HepG2 (cell line): ENCODE data around the gene TPO. TPM values are rescaled to one million over a fixed set of nuclear protein-coding genes. Genes with fewer than 3 reads are reported as not detected.
"Not testable (repeated sequence)": the region's sequence is repeated elsewhere in the genome, so short reads cannot be mapped to it uniquely, and the experiment has no call there.

Experiments used
- ATAC-seq: fragments of 200-7000 bp; cut with Tn5 transposase; 3 replicates; pipeline ENCODE4 v1.9.1; 2020; ENCODE audit warnings: mild to moderate bottlenecking, moderate library complexity
- BruUV-seq: library from RNA; stranded (reverse); fragments of 400-500 nt; replicated peaks from 2 replicates; lab custom pipeline; 2021; lab: Mats Ljungman, UMichigan
- CTCF ChIA-PET: fragments of 300-600 bp; formaldehyde crosslinking; extraction: SDS; loops from one replicate; lab custom pipeline; 2021; ENCODE audit warnings: low total read pairs, inconsistent platforms, low intra/inter-chr PET ratio; lab: Yijun Ruan, JAX
- POLR2A ChIA-PET: fragments of 350-600 bp; sonication (Branson Sonifier 250); formaldehyde crosslinking; loops from one replicate; lab custom pipeline; 2020; ENCODE audit warnings: antibody characterized with exemption, inconsistent platforms; lab: Yijun Ruan, JAX
- DNase-seq: peaks from one replicate; pipeline ENCODE4 v3.0.0-alpha.2; 2015; ENCODE audit warnings: low spot score
- FAIRE-seq: peaks from 3 replicates; lab custom pipeline; 2011; peaks lifted over from hg19 to GRCh38; lab: Jason Lieb, UNC
- H2AFZ ChIP-seq: one replicate; pipeline ENCODE4 v1.6.1; 2011; ENCODE audit warnings: low read length, inconsistent platforms
- H3K27ac ChIP-seq: fragments of 300-600 bp; 3 replicates; pipeline ENCODE4 v1.8.0; 2011; ENCODE audit warnings: mixed run types, mild to moderate bottlenecking, mixed read lengths, low read length, inconsistent platforms; ENCODE audit not compliant: insufficient read depth; ENCODE audit errors: extremely low read length
- H3K27me3 ChIP-seq, 2 experiments: fragments of 200-600 bp in 1 of 2; 2 replicates in 1 of 2; 3 replicates in 1 of 2; pipeline versions ENCODE4 v1.6.0 to v1.8.0; 2011; ENCODE audit warnings: low read length in 2 of 2, mild to moderate bottlenecking in 2 of 2, moderate library complexity in 2 of 2, inconsistent platforms in 1 of 2; ENCODE audit not compliant: insufficient read depth in 2 of 2, control insufficient read depth in 1 of 2
- H3K36me3 ChIP-seq, 2 experiments: fragments of 200-600 bp in 1 of 2; replicated peaks in 1 of 2; 2 replicates in 1 of 2; 3 replicates in 1 of 2; pipeline versions ENCODE4 v1.5.1 to v1.8.0; 2011; ENCODE audit warnings: low read length in 2 of 2, inconsistent platforms in 1 of 2; ENCODE audit not compliant: insufficient read depth in 2 of 2, control insufficient read depth in 1 of 2
- H3K4me1 ChIP-seq: 2 replicates; pipeline ENCODE4 v1.5.1; 2012; ENCODE audit warnings: low read length, inconsistent platforms; ENCODE audit not compliant: insufficient read depth
- H3K4me2 ChIP-seq: 2 replicates; pipeline ENCODE4 v1.6.0; 2011; ENCODE audit warnings: low read depth, low read length, inconsistent platforms
- H3K4me3 ChIP-seq, 3 experiments: fragments of 200-600 bp in 1 of 3; sonication (generic), shearing (Covaris generic) in 1 of 3; replicated peaks in 1 of 3; 2 replicates each; pipeline ENCODE4 v1.5.1; 2011 to 2016; ENCODE audit warnings: low read length in 3 of 3, inconsistent platforms in 2 of 3, low read depth in 2 of 3, mild to moderate bottlenecking in 2 of 3, control low read depth in 1 of 3, mixed read lengths in 1 of 3; ENCODE audit not compliant: insufficient read depth in 1 of 3
- H3K79me2 ChIP-seq: one replicate; pipeline ENCODE4 v1.6.1; 2011; ENCODE audit warnings: low read length, inconsistent platforms; ENCODE audit not compliant: insufficient read depth
- H3K9ac ChIP-seq: 2 replicates; pipeline ENCODE4 v1.6.0; 2011; ENCODE audit warnings: mild to moderate bottlenecking, low read depth, low read length, inconsistent platforms; ENCODE audit not compliant: insufficient read depth
- H3K9me3 ChIP-seq: 2 replicates; pipeline ENCODE4 v1.5.1; 2012; ENCODE audit warnings: mild to moderate bottlenecking, low read length
- H4K20me1 ChIP-seq: 2 replicates; pipeline ENCODE4 v1.6.0; 2011; ENCODE audit warnings: inconsistent platforms, mild to moderate bottlenecking, low read length, moderate library complexity; ENCODE audit not compliant: insufficient read depth
- HNF4G ChIP-seq, 2 experiments: sonication (generic) in 1 of 2; formaldehyde crosslinking in 1 of 2; IDR thresholded peaks; 2 replicates each; pipeline versions ENCODE4 v1.4.0 to v1.6.1; 2011 to 2020; ENCODE audit warnings: borderline replicate concordance in 2 of 2, low read depth in 2 of 2, mild to moderate bottlenecking in 2 of 2, low read length in 1 of 2, missing genetic modification reagents in 1 of 2, moderate library complexity in 1 of 2
- NRL ChIP-seq: sonication (generic); formaldehyde crosslinking; IDR thresholded peaks from 2 replicates; pipeline ENCODE4 v1.5.0; 2020; ENCODE audit warnings: missing genetic modification reagents, mild to moderate bottlenecking, moderate library complexity, borderline replicate concordance
- ZNF33B ChIP-seq: sonication (generic); formaldehyde crosslinking; IDR thresholded peaks from 2 replicates; pipeline ENCODE4 v1.5.1; 2020; ENCODE audit warnings: mild to moderate bottlenecking, missing genetic modification reagents
- ZNF652 ChIP-seq: IDR thresholded peaks from 2 replicates; pipeline ENCODE4 v1.6.1; 2016; ENCODE audit warnings: low read depth, borderline replicate concordance
- WGBS: methylation state at CpG from one replicate; pipeline ENCODE4 v1.1.6; 2017; ENCODE audit warnings: low lambda C conversion rate; 5-methylcytosine and 5-hydroxymethylcytosine counted together
- in situ Hi-C: cut with HindIII; loops from 2 replicates; pipeline ENCODE4 v1.10.0; 2017; ENCODE audit warnings: low pct_unique_long_range_greater_than_20kb; ENCODE audit not compliant: extremely low pct_ligation_motif_present
- intact Hi-C: fragments of 100-400 bp; cut with micrococcal nuclease; formaldehyde crosslinking; loops from one replicate; pipeline ENCODE4 v1.10.0; 2022; ENCODE audit not compliant: unreplicated experiment
- polyA plus RNA-seq, 8 experiments: library from polyadenylated mRNA; depleted of rRNA in 3 of 8; stranded (reverse) in 7 of 8; unstranded in 1 of 8; fragments of >200 nt; fragmentation: Illumina TruSeq in 4 of 8; extraction: Trizol in 4 of 8; gene quantifications; 2 replicates each; pipeline versions ENCODE4 v1.2.1 to v1.2.3, GENCODE V29; 2011 to 2016; ENCODE audit warnings: low read depth in 4 of 8, missing spikeins in 1 of 8, mixed read lengths in 1 of 8; ENCODE audit not compliant: insufficient read depth in 1 of 8
- total RNA-seq, 5 experiments: library from RNA; depleted of rRNA; stranded (reverse); fragments of >200 nt; fragmentation: Illumina TruSeq; extraction: Trizol; gene quantifications; 2 replicates each; pipeline ENCODE4 v1.2.3, GENCODE V29; 2016; ENCODE audit warnings: low read depth in 1 of 5
- TF ChIP-seq, protein P1 (sequence below): sonication (generic); formaldehyde crosslinking; IDR thresholded peaks from 2 replicates; pipeline ENCODE4 v1.8.0; 2023; ENCODE audit warnings: mild to moderate bottlenecking, missing genetic modification reagents
- TF ChIP-seq, protein P2 (sequence below): sonication (generic); formaldehyde crosslinking; IDR thresholded peaks from 2 replicates; pipeline ENCODE4 v1.8.0; 2022; ENCODE audit warnings: mild to moderate bottlenecking, missing genetic modification reagents; ENCODE audit not compliant: insufficient replicate concordance
- TF ChIP-seq, protein P3 (sequence below): sonication (generic); formaldehyde crosslinking; IDR thresholded peaks from 2 replicates; pipeline ENCODE4; 2020; ENCODE audit warnings: missing genetic modification reagents, mild to moderate bottlenecking, borderline replicate concordance
- TF ChIP-seq, protein P4 (sequence below): sonication (generic); formaldehyde crosslinking; IDR thresholded peaks from 2 replicates; pipeline ENCODE4 v1.4.0; 2020; ENCODE audit warnings: missing genetic modification reagents

Gene TPO
- total and polyA plus RNA-seq, 2 of the 13 experiments (the other 11 are each of a cell fraction or from before 2014, with no cell fraction given) = not detected

DNA sequence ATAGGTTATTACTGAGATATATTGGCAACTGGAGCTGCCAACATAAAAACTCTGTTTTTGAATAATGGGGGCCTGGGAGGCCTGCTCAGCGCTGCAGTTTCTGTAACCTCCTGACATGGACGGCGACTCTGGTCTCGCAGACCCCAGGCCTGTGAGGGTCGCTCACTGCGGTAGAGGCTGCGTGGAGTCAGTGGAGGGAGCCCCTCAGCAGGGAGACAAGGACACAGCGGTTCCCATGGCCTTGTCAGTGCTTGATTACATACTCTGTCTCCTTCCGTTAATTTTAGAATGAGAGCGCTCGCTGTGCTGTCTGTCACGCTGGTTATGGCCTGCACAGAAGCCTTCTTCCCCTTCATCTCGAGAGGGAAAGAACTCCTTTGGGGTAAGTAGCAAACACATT lies 858 bp downstream of the TPO start:
- in situ Hi-C loops = no loop called here
- H3K4me3 ChIP-seq = no peak overlapping the region
- H3K4me2 ChIP-seq = no peak overlapping the region
- no peaks in the 10 kb centered on the region for H3K9me3 ChIP-seq
- no peaks in the 10 kb centered on the region for H4K20me1 ChIP-seq
- WGBS = 31% methylated on average over 12 of the region's 13 CpGs
- no peak overlapping the region for H2AFZ ChIP-seq
- TF ChIP-seq, protein P1, sequence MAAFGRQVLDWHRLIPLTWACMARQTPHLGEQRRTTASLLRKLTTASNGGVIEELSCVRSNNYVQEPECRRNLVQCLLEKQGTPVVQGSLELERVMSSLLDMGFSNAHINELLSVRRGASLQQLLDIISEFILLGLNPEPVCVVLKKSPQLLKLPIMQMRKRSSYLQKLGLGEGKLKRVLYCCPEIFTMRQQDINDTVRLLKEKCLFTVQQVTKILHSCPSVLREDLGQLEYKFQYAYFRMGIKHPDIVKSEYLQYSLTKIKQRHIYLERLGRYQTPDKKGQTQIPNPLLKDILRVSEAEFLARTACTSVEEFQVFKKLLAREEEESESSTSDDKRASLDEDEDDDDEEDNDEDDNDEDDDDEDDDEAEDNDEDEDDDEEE (CRISPR knock-in tag) = no peak
- TF ChIP-seq NRL (no peak), HNF4G (IDR thresholded peaks at IDR 0.05; ENCODE audit: borderline replicate concordance, low read depth, low read length) (no peak), HNF4G (CRISPR knock-in tag; IDR thresholded peaks at IDR 0.05; ENCODE audit: borderline replicate concordance, low read depth) (no peak), ZNF33B (CRISPR knock-in tag) (no peak), ZNF652 (no peak)
- TF ChIP-seq, protein P2, sequence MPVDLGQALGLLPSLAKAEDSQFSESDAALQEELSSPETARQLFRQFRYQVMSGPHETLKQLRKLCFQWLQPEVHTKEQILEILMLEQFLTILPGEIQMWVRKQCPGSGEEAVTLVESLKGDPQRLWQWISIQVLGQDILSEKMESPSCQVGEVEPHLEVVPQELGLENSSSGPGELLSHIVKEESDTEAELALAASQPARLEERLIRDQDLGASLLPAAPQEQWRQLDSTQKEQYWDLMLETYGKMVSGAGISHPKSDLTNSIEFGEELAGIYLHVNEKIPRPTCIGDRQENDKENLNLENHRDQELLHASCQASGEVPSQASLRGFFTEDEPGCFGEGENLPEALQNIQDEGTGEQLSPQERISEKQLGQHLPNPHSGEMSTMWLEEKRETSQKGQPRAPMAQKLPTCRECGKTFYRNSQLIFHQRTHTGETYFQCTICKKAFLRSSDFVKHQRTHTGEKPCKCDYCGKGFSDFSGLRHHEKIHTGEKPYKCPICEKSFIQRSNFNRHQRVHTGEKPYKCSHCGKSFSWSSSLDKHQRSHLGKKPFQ (CRISPR knock-in tag) = no peak
- TF ChIP-seq, protein P3, sequence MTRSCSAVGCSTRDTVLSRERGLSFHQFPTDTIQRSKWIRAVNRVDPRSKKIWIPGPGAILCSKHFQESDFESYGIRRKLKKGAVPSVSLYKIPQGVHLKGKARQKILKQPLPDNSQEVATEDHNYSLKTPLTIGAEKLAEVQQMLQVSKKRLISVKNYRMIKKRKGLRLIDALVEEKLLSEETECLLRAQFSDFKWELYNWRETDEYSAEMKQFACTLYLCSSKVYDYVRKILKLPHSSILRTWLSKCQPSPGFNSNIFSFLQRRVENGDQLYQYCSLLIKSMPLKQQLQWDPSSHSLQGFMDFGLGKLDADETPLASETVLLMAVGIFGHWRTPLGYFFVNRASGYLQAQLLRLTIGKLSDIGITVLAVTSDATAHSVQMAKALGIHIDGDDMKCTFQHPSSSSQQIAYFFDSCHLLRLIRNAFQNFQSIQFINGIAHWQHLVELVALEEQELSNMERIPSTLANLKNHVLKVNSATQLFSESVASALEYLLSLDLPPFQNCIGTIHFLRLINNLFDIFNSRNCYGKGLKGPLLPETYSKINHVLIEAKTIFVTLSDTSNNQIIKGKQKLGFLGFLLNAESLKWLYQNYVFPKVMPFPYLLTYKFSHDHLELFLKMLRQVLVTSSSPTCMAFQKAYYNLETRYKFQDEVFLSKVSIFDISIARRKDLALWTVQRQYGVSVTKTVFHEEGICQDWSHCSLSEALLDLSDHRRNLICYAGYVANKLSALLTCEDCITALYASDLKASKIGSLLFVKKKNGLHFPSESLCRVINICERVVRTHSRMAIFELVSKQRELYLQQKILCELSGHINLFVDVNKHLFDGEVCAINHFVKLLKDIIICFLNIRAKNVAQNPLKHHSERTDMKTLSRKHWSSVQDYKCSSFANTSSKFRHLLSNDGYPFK (CRISPR knock-in tag) = no peak
- TF ChIP-seq, protein P4, sequence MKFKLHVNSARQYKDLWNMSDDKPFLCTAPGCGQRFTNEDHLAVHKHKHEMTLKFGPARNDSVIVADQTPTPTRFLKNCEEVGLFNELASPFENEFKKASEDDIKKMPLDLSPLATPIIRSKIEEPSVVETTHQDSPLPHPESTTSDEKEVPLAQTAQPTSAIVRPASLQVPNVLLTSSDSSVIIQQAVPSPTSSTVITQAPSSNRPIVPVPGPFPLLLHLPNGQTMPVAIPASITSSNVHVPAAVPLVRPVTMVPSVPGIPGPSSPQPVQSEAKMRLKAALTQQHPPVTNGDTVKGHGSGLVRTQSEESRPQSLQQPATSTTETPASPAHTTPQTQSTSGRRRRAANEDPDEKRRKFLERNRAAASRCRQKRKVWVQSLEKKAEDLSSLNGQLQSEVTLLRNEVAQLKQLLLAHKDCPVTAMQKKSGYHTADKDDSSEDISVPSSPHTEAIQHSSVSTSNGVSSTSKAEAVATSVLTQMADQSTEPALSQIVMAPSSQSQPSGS (CRISPR knock-in tag) = no peak
- DNase-seq = no peak
- ATAC-seq = no peak
- POLR2A ChIA-PET = no interaction called here
- H3K79me2 ChIP-seq = no peaks in the 10 kb centered on the region
- no peak overlapping the region for H3K27ac ChIP-seq
- intact Hi-C loops = no loop called here
- CTCF ChIA-PET = no interaction called here
- H3K4me1 ChIP-seq = no peaks in the 10 kb centered on the region
- no peak overlapping the region for H3K9ac ChIP-seq
- no TSS peak for BruUV-seq
- no peak for FAIRE-seq
- H3K36me3 ChIP-seq = no peaks in the 10 kb centered on the region
- peaks cover 2 to 45% of the 10 kb centered on the region in 2 experiments for H3K27me3 ChIP-seq

DNA sequence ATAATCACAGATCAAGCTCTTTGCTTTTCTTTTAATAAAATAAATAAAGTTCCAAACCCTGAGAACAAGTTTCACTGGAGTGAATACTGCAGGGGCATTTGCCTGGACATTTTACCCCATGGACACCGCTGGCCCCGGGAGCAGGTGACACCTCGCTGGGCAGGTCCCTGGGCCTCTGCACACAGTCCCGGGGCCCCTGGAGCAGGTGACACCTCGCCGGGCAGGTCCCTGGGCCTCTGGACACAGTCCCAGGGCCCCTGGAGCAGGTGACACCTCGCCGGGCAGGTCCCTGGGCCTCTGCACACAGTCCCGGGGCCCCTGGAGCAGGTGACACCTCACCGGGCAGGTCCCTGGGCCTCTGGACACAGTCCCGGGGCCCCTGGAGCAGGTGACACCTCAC lies 1.6 kb downstream of the TPO start:
- in situ Hi-C loops, H3K9ac ChIP-seq, intact Hi-C loops, ATAC-seq, BruUV-seq, H4K20me1 ChIP-seq, FAIRE-seq, CTCF ChIA-PET, H3K27ac ChIP-seq, H3K4me3 ChIP-seq, H3K4me2 ChIP-seq, H3K36me3 ChIP-seq, DNase-seq, H3K79me2 ChIP-seq, H3K9me3 ChIP-seq, H2AFZ ChIP-seq, POLR2A ChIA-PET, H3K4me1 ChIP-seq: not testable (repeated sequence)
- 16% methylated on average over 3 of the region's 11 CpGs for WGBS
- peaks cover 2 to 41% of the 10 kb centered on the region in 2 experiments for H3K27me3 ChIP-seq
